Peyer's patch (tissue), 4 donors: ENCODE results near the gene GADD45GIP1.

Source experiments
- POLR2A ChIP-seq, 2 donors: fragments of 450-650 bp; IDR thresholded peaks; one replicate each; pipeline ENCODE4 v1.5.1; 2017; ENCODE audit warnings: antibody characterized with exemption in 2 of 2, mild to moderate bottlenecking in 2 of 2, moderate library complexity in 2 of 2
- TF ChIP-seq, protein P1 (sequence below), 6 experiments: fragments of 450-650 bp in 4 of 6; fragments of 200-600 bp in 2 of 6; sonication (generic) in 1 of 6; IDR thresholded peaks; one replicate each; pipeline ENCODE4 v1.5.1; 2017 to 2019; ENCODE audit warnings: antibody characterized with exemption in 6 of 6, mild to moderate bottlenecking in 3 of 6, moderate library complexity in 1 of 6

DNA sequence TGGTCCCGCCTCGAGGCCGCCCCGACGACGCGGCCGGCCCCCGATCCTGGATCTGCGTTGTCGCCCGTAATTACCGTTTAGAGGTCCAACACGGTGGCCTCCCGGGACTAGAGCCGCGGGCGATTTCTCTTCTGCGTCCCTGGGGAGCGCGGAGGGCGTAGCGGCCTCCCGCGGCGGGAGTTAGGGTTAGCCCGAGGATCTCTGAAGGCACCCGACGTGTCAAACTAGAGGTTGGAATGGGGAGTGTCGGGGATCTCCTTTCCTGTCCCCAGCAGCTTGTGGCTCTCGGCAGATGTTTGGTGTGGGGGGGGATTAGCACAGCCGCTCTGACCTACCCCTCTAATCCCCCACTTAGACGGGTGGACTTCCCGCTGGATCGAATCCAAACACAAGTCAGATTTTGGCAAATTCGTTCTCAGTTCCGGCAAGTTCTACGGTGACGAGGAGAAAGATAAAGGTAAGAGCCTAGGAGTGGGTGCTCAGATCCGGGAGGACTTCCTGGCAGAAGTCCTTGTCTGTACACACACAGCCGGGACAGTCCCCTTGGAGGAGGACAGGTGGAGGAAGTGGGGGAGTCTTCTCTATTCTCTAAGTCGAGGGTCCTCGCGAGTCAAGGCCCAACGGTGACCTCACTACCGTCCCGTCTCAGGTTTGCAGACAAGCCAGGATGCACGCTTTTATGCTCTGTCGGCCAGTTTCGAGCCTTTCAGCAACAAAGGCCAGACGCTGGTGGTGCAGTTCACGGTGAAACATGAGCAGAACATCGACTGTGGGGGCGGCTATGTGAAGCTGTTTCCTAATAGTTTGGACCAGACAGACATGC lies 18.0 kb downstream of the GADD45GIP1 start:
- TF ChIP-seq, protein P1, sequence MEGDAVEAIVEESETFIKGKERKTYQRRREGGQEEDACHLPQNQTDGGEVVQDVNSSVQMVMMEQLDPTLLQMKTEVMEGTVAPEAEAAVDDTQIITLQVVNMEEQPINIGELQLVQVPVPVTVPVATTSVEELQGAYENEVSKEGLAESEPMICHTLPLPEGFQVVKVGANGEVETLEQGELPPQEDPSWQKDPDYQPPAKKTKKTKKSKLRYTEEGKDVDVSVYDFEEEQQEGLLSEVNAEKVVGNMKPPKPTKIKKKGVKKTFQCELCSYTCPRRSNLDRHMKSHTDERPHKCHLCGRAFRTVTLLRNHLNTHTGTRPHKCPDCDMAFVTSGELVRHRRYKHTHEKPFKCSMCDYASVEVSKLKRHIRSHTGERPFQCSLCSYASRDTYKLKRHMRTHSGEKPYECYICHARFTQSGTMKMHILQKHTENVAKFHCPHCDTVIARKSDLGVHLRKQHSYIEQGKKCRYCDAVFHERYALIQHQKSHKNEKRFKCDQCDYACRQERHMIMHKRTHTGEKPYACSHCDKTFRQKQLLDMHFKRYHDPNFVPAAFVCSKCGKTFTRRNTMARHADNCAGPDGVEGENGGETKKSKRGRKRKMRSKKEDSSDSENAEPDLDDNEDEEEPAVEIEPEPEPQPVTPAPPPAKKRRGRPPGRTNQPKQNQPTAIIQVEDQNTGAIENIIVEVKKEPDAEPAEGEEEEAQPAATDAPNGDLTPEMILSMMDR (IDR thresholded peaks at IDR 0.05): peak in 3 of 6 experiments; percentile 12 to 48 (median 33)
- no peak for TF ChIP-seq POLR2A (IDR thresholded peaks at IDR 0.05)
